Measurements from ENCODE around the gene HSD17B10.
"Not testable (repeated sequence)": the region's sequence is repeated elsewhere in the genome, so short reads cannot be mapped to it uniquely, and the experiment has no call there.

Gene HSD17B10

DNA sequence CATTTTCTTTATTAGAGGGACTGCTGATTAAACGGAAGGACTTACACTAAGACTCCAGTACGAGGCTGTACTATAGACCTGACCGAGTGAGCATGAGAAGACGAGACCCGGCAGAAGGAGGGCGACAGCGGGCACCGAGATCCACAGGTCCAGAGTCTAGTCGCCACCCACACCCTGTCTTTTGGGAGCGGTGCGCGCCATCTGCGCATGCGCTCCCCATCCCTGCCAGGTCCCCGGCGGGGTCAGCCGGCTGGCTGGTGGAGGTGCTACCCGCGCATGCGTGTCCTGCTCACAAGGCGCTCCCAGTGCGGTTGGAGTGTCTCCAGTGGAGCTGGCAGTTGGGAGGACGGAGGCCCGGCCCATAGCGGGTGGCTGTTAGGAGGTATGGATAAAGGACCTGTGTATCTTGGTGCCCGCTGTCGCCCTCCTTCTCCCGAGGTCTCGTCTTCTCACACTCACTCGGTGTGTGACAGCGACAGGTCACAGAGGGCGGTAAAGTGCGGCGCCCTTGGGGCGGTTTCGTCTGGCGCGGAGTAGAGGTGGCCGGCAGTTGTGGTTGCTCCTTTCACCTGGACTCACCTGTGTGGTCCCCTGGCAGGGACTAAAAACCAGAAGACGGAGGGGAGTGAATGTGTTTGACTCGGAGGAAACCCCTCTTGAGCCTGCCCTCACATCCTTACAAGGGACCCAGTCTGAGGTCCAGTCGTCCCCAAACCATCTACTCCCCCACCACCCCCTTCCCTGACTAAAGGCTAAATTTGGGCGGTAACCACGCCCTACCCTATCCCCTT lies 7.6 kb upstream of the HSD17B10 start:
- no peaks in the 10 kb centered on the region for H3K9me3 Mint-ChIP-seq (ENCODE audit: low read depth)
- peaks cover 8% of the 10 kb centered on the region for H3K4me1 Mint-ChIP-seq (ENCODE audit: low read depth)
- peak overlapping the region; percentile 82 for H3K4me3 Mint-ChIP-seq
- no peaks in the 10 kb centered on the region for H3K36me3 Mint-ChIP-seq
- no peak overlapping the region for H3K27ac Mint-ChIP-seq
- H3K27me3 Mint-ChIP-seq, result no peaks in the 10 kb centered on the region

DNA sequence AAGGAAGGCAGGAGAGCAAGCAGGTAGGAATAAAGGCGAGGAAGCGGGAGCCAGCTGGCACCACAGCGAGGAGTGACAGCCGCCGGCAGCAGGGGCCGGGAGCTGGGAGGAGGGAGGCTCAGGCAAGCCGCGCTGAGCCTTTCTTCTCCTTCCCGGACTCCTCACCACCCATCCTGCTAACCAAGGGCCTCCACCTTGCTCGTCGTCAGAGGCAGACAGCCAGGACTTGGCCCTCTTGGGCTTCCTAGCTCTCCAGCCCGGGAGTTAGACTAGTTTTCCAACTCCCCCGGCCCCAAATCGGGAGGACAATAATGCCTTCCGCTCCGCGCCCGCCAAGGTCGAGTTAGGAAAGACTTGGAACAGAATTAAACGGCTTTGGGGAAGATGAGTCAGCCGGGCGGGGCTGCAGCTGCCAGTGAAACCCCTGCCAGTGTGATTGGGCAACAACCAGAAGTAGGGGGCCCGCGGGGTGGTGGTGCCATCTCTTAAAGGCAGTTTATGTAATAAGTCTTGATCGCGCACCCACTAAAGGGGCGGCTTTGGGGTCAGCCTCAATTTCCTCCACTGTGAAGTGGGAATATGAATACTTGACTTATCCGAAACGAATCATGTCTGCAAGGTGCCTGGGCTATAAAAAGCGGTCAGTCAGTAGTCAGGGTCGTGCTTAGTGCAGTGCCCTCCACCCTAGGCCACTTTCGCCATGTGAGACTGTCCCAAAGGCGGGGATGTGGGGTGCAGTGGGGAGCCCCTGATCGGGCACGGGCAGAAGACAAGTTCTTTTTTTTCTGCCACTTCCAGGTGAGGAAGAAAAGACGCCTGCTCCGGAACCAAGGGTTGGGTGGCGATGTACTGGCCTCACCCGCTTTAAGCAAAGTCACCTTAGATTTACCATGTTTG lies 6.7 kb upstream of the HSD17B10 start:
- Mint-ChIP-seq H3K27me3 (no peaks in the 10 kb centered on the region), H3K27ac (peak overlapping the region; percentile 76), H3K4me3 (peak overlapping the region; percentile 82), H3K4me1 (ENCODE audit: low read depth) (peaks cover 12% of the 10 kb centered on the region), H3K36me3 (no peaks in the 10 kb centered on the region), H3K9me3 (ENCODE audit: low read depth) (no peaks in the 10 kb centered on the region)

DNA sequence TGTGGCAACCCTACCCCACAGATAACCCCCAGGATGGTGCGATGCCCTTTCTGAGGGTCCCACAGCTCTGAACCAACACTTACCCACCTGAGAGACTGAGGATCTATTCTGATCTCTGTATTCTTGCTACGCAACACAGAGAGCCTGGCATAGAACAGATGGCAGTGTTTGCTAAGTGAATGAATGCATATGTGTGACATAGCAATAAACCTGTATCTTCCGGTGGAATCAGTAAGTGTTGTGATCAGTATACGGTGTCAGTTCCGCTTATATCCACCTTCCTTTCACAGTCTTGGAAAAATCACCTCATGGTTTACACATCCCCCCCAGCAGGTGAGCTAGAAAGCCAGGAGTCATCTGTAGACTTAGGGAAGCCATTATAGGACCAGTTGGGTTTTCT lies 5.9 kb upstream of the HSD17B10 start:
- Mint-ChIP-seq H3K27ac (peak overlapping the region; percentile 76), H3K4me1 (ENCODE audit: low read depth) (peaks cover 13% of the 10 kb centered on the region), H3K36me3 (no peaks in the 10 kb centered on the region), H3K9me3 (ENCODE audit: low read depth) (no peaks in the 10 kb centered on the region), H3K27me3 (no peaks in the 10 kb centered on the region), H3K4me3 (peak overlapping the region; percentile 70)

DNA sequence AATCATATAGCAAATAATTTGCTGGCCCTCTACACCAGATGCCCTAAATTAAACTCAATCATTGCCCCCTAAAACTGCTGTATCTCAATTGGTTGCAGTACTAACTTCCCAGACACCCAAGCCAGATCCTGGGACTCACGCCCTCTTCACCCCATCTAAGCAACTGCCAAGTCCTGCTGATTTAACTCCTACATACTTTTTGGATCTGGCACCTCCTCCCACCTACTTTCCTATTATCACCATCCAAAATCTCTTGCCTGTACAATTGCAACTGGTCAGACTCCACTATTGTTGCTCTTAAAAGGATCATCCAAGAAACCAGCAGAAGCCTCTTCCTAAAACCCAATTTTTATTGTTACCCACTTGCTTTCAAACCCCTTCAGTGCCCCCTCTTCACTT lies 4.7 kb upstream of the HSD17B10 start:
- H3K4me3 Mint-ChIP-seq, result no peak overlapping the region
- H3K4me1 Mint-ChIP-seq (ENCODE audit: low read depth), result peaks cover 23% of the 10 kb centered on the region
- no peaks in the 10 kb centered on the region for H3K9me3 Mint-ChIP-seq (ENCODE audit: low read depth)
- no peaks in the 10 kb centered on the region for H3K27me3 Mint-ChIP-seq
- H3K27ac Mint-ChIP-seq, result no peak overlapping the region
- peaks cover 2% of the 10 kb centered on the region for H3K36me3 Mint-ChIP-seq

DNA sequence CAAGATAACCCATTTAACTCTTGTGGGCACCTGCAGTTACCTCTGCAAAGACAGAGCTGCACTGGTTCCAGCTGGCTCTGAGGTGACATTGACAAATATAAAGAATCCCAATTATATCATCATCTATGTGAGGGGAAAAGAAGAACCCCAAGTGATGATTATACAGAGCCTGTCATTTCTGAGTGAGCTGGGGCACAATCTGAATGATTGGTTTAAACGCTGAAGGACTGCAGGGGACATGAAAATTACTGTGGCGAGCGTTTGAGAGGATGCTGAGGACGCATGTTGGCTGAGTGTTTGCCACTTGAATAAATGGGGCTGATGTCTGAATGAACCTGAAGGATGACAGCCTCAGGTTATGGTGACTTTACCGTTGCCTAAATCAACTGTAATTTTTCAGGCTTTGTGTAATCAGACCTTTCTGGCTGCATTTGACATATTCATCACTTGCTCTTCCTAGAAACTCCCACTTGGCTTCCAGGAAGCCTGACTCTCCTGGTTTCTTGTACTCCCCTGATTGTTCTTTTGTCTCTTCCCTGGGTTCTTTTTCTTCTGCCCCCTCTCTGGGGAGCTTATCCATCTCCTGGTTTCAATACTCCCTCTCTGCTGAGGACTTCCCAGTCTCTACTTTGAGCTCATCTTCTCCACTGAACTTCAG lies 4.1 kb upstream of the HSD17B10 start:
- Mint-ChIP-seq H3K4me3 (no peak overlapping the region), H3K9me3 (ENCODE audit: low read depth) (no peaks in the 10 kb centered on the region), H3K36me3 (peaks cover 2% of the 10 kb centered on the region), H3K27me3 (no peaks in the 10 kb centered on the region), H3K27ac (no peak overlapping the region), H3K4me1 (ENCODE audit: low read depth) (peaks cover 24% of the 10 kb centered on the region)

DNA sequence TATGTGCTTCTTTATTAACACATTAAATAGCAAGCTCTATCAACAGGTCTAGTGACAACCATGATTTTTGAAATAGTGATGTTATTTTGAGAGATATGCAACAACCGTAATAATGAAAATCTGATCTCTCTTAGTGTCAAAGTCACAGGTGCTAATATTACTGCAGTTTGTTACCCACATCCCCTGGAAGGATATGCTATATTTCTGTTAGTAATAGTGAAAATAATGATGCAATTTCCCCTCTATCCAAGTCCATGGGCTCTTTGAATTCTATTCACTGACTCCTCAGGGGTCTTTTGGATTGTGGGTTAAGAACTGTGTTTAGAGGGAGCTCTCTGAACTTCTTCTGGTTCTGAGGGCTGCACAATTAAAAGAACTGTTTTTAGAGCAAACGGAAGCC lies 3.0 kb upstream of the HSD17B10 start:
- H3K9me3 Mint-ChIP-seq (ENCODE audit: low read depth), result no peaks in the 10 kb centered on the region
- no peak overlapping the region for H3K27ac Mint-ChIP-seq
- H3K4me3 Mint-ChIP-seq, result no peak overlapping the region
- H3K27me3 Mint-ChIP-seq, result no peaks in the 10 kb centered on the region
- peaks cover 2% of the 10 kb centered on the region for H3K36me3 Mint-ChIP-seq
- H3K4me1 Mint-ChIP-seq (ENCODE audit: low read depth), result peaks cover 26% of the 10 kb centered on the region

DNA sequence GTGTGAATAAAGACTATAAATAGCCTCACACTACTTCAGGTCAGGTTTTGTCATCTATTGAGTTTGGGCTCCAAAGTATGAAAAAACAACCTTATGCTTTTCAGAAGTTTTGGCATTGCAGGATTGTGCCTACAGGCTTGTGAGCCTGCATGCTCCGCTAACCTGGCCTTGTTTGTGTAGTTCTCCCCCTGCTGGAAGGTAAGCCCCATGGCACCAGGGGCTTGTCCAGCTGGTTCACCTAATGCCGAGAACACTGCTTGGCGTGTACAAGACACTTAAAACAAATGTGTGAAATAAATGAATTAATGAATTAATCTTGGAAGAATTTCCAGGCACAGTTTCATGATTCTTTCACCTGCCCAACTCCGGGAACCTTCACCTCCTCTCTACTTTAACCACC lies 1.8 kb upstream of the HSD17B10 start:
- Mint-ChIP-seq H3K4me3 (no peak overlapping the region), H3K36me3 (peaks cover 2% of the 10 kb centered on the region), H3K27me3 (no peaks in the 10 kb centered on the region), H3K27ac (no peak overlapping the region), H3K9me3 (ENCODE audit: low read depth) (no peaks in the 10 kb centered on the region), H3K4me1 (ENCODE audit: low read depth) (peaks cover 21% of the 10 kb centered on the region)

DNA sequence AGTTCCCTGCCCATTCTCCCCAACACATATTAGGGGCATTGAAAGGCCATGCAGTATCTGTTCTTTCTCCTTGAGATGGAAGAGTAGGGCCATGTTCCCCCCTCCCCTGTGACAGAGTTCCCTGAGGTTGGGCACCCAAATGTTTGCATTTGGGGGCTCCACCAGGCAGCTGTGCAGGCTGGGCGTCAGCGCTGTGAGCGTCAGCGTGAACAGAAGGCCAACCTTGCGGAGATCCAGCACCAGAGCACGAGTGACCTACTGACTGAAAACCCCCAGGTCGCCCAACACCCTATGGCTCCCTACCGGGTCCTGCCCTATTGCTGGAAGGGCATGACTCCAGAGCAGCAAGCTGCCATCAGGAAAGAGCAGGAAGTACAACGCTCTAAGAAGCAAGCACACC lies 3.9 kb downstream of the HSD17B10 start:
- Mint-ChIP-seq H3K27ac (no peak overlapping the region), H3K36me3 (peaks cover 2% of the 10 kb centered on the region), H3K4me1 (ENCODE audit: low read depth) (peaks cover 14% of the 10 kb centered on the region), H3K9me3 (ENCODE audit: low read depth) (no peaks in the 10 kb centered on the region), H3K4me3 (peak overlapping the region; percentile 27), H3K27me3 (no peaks in the 10 kb centered on the region)

DNA sequence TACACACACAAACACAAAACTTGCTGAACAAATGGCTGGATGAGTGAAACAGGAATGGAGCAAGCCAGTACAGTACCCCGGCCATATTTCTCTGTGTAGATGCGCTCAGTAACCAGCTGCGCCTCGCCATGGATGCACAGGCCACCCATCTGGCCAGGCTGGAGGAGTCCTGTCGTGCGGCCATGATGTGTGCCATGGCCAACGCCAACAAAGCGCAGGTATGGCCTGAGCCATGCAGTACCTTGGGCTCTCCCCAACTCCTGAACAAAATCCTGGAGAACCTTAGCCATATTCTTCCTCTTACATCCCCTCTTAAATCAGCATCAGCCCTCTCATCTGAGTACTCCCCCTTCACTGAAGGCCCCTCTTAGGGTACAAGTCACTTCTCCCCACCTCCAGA lies 4.4 kb downstream of the HSD17B10 start:
- Mint-ChIP-seq H3K27ac (no peak overlapping the region), H3K36me3 (peaks cover 2% of the 10 kb centered on the region), H3K9me3 (ENCODE audit: low read depth) (no peaks in the 10 kb centered on the region), H3K4me1 (ENCODE audit: low read depth) (peaks cover 9% of the 10 kb centered on the region), H3K4me3 (no peak overlapping the region), H3K27me3 (no peaks in the 10 kb centered on the region)

DNA sequence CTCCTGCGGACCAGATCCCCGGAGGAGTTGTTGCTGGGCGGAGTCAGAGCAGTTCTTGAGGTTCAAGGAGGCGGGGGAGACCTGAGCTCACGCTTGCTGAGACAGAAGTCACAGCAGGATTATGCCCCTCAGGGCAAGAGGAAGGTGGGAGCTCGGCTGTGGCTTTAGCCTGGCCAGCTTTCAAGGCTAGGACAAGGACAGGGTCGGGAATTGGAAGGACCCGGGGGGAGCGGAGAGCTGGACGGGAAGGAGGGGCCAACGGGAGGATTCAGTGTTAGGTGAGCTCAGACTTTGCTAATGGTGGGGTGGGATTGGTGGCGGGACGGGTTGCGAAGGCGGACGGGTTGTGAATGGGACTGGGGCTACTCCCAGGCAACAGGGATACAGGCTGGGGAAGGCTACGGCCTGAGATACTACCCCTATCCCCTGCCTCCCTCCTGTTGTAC lies 11.3 kb downstream of the HSD17B10 start, which contains the start of gene RIBC1:
Gene RIBC1, plus strand, starts transcription at position 13 of the 446 bp plus-strand sequence. CDS start 3,404 bp downstream, outside the sequence.
- no peaks in the 10 kb centered on the region for H3K9me3 Mint-ChIP-seq (ENCODE audit: low read depth)
- peaks cover 2% of the 10 kb centered on the region for H3K36me3 Mint-ChIP-seq
- H3K27me3 Mint-ChIP-seq, result no peaks in the 10 kb centered on the region
- peak within 1 kb of the TSS; percentile 96 for H3K27ac Mint-ChIP-seq
- peak within 1 kb of the TSS; percentile 90 for H3K4me3 Mint-ChIP-seq
- peaks cover 21% of the 10 kb centered on the region for H3K4me1 Mint-ChIP-seq (ENCODE audit: low read depth)

DNA sequence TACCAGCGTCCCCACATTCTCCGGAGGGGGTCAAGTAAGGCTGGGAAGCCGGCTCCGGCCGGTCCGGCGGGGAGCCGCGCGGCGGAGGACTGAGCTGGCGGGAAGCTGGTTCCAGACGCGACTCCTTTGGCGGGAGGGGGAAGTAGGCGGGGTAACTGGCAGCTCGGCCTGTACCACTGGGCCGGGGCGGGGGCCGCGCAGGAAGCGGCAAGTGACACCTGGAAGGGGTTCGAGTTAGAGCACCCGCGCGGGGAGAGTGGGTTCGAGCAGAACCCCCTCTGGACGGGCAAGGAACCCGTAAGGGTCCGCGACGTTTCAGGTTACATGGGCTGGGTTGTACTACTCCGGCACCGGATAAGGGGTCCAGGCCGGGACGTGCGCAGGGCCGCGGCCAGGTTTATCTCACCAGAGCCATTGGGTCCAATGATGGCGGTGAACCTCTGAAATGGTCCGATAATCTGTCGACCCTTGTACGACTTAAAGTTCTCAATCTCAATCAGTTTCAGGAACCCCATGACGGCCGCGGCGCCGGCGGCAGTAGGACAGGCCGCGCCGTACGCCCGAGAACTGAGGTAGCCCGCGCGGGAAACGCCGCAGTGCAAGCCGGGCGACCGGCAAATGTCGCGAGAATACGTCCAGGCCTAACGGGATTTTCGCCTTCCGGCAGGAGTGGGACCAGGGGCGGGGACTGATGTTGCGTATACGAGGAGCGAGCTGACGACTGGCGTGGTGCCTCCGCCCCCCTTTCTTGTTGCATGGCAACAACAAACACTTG lies 11.9 kb downstream of the HSD17B10 start, which contains the start of gene SMC1A:
Gene SMC1A, minus strand, starts transcription at position 569 of the 775 bp plus-strand sequence. Its CDS starts 54 bp downstream, at position 515.
- Mint-ChIP-seq H3K9me3 (ENCODE audit: low read depth) (no peaks in the 10 kb centered on the region), H3K27ac (peak within 1 kb of the TSS; percentile 96), H3K4me1 (ENCODE audit: low read depth) (peaks cover 25% of the 10 kb centered on the region), H3K27me3 (no peaks in the 10 kb centered on the region), H3K36me3 (peaks cover 2% of the 10 kb centered on the region), H3K4me3 (peak within 1 kb of the TSS; percentile 90)

DNA sequence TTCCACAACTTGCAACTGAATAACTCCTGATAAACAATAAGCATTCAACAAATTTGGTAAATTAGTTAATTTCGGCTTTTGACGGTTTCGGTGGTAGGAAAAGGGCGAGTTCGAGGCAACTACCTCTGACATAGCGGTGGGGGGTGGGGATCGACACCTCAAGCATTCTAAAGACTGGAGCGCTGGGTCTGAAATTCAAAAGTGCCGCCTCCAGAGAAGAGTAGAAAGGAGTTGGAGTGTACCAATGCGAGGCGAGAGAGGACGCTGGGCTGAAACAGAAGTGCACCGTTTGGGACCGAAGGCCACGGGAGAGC lies 12.4 kb downstream of the HSD17B10 start:
- H3K4me3 Mint-ChIP-seq, result peak overlapping the region; percentile 90
- peak overlapping the region; percentile 96 for H3K27ac Mint-ChIP-seq
- peaks cover 2% of the 10 kb centered on the region for H3K36me3 Mint-ChIP-seq
- no peaks in the 10 kb centered on the region for H3K27me3 Mint-ChIP-seq
- peaks cover 26% of the 10 kb centered on the region for H3K4me1 Mint-ChIP-seq (ENCODE audit: low read depth)
- H3K9me3 Mint-ChIP-seq (ENCODE audit: low read depth), result no peaks in the 10 kb centered on the region

DNA sequence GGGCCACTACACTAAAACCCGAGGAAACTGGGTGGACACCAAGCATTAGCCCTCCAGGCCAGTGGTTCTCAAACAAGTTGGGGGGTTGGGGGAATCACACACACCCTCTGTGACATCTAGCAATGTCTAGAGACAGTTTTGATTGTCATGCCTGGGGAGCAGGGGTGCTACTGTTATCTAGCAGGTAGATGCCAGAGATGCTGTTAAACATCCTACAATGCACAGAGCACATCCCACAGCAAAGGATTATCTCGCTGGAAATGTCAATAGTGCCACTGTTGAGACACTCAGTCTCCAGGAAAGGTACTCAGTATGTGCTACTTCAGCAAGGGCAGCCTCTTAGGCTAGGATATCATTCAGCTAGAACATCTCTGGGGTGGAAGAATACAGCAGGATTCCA lies 13.0 kb downstream of the HSD17B10 start:
- Mint-ChIP-seq H3K27ac (peak overlapping the region; percentile 96), H3K4me1 (ENCODE audit: low read depth) (peaks cover 26% of the 10 kb centered on the region), H3K27me3 (no peaks in the 10 kb centered on the region), H3K36me3 (peaks cover 2% of the 10 kb centered on the region), H3K4me3 (peak overlapping the region; percentile 90), H3K9me3 (ENCODE audit: low read depth) (no peaks in the 10 kb centered on the region)

DNA sequence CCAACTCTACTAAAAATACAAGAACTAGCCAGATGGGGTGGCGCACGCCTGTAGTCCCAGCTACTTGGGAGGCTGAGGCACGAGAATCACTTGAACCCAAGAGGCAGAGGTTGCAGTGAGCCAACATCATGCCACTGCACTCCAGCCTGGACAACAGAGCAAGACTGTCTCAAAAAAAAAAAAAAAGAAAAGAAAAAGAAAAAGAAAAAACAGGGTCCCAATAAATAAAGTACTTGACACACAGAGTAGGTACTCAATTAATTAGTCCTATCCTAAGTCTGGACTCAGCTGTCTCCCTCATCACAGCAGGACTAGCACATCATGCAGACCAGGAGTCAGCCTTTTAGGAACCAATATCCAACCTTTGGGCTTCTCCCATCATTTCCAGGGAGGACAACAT lies 13.8 kb downstream of the HSD17B10 start:
- Mint-ChIP-seq H3K4me3 (peak overlapping the region; percentile 90), H3K4me1 (ENCODE audit: low read depth) (peaks cover 26% of the 10 kb centered on the region), H3K27ac (peak overlapping the region; percentile 50)
- not testable (repeated sequence) for H3K36me3 Mint-ChIP-seq; H3K9me3 Mint-ChIP-seq (ENCODE audit: low read depth); H3K27me3 Mint-ChIP-seq

Data from activated naive CD8-positive, alpha-beta T cell (primary cell).